T-helper 1 cell (primary cell): ENCODE measurements around the gene IL11.

ENCODE experiments used
- DNase-seq, 5 donors: peaks; one replicate each; pipeline ENCODE4 v3.0.0-alpha.2; 2012 to 2020

The IL11 gene

DNA sequence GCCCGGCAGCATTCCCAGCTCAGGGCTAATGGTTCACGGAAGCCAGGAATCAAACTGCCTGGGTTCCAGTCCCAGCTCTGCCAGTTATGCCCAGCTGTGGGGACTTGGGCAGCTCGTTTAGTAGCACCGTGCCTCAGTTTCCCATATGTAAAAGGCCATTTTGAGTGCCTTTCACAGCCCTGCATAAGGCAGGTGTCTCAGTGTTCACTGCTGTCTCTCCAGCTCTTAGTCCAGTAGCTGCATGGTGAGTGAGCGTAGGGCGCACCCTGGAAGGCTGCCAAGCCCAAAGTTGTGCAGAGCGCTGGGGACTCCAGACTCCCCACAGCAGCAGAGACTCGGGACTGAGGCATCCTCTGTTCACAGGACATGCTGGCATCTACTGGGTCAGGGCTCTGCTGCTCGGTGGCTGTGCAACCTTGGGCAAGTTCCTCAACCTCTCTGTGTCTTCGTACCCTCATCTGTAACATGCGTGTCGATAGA lies 21.0 kb upstream of the IL11 start:
- DNase-seq = no peak

DNA sequence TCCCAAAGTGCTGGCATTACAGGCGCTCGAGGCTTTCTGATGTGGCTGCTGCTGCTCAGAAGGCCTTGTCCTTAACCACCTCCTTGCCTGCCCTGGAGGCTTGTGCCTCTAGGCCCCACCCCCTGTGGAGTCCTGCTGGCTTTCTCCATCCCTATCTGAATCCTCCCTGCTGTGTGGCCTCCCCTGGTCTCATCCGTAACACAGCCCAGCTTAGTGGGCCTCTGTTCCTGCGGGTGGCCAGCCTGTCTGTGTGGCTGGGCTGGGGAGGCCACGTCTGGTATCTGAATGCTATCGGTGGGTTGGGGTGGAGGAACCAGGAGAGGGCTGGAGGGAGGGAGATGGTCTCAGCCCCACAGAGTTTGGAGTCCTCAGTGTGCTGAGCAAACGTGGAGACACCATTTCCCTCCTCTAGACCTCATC lies 20.2 kb upstream of the IL11 start:
- no peak for DNase-seq

- DNase-seq = no peak
Observed at GRCh38 chr19:55389386-55390317, 19.4 kb upstream of the IL11 start.

DNA sequence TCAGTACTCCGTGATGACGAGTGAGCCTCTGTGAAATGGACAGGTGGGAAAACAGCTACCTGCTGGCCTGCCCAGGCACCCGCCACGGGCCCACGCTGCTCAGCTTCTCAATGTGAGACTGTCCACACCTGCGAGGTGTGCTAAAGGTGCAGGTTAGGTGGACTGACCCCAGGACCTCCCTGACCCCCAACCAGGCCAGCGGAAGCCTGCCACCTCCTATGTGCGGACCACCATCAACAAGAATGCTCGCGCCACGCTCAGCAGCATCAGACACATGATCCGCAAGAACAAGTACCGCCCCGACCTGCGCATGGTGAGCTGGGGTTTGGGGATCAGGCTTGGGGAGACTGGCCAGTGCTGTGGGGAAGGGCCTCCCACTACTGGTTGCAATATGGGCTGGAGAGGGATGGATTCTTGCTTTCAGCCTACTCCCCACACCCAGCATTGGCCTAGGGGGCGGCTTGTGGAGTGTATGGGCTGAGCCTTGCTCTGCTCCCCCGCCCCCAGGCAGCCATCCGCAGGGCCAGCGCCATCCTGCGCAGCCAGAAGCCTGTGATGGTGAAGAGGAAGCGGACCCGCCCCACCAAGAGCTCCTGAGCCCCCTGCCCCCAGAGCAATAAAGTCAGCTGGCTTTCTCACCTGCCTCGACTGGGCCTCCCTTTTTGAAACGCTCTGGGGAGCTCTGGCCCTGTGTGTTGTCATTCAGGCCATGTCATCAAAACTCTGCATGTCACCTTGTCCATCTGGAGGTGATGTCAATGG lies 17.7 kb upstream of the IL11 start:
- no peak for DNase-seq

DNA sequence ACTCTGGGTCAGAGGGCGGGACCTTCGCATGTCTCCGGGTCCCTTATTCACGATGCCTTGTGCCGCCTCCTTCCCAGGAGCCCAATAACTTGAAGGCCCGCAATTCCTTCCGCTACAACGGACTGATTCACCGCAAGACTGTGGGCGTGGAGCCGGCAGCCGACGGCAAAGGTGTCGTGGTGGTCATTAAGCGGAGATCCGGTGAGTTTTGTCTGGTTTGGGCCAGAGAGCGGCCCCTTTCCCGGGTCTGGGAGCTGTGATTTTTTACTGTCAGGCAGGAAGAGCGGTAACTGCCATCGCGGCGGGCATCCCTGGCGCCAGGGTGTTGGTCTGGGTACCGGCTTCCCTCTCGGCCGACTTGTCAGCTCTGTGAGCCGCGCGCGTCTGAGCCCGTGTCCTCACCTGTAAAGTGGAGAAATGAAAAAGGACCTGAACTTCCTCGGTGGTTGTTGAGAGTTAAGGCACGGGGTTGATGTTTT lies 16.3 kb upstream of the IL11 start:
- DNase-seq = peak in 1 of 5 donors; percentile 23

DNA sequence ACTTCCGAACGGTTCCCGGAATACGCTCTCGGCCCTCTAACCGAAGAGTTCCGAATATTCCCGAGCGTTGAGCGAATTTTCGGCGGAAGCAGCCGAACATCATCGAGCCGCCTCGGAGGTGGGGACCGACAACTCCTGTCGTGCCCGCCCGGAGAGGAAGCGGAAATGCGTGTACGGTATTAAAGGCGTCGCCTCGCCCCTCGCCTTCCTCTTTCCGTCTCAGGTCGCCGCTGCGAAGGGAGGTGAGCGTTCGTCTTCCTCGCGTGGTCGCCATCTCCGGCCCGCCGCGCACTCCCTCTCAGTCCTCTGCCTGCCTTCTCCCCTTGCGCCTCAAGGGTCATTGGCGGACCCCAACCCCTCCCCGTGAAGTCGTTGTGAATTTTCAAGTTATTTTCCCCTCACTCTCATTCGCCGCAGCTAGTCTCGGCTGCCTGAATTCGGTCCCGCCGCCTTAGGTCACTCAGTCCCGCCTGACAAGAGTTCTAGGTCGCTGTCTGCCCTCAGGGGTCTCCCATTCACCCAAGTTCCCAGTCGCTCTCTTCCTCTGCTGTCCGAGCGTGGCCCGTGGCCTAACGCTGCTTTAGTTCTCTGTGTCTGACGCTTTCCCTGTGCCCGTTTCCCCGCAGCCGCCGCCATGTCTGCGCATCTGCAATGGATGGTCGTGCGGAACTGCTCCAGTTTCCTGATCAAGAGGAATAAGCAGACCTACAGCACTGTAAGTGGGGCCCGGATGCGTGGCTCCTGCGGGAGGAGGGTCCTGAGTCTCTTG lies 15.6 kb upstream of the IL11 start, which contains the start of gene RPL28:
RPL28 (plus strand) TSS at position 209 of the 769 bp plus-strand sequence; CDS start at position 635, 426 bp downstream.
- peak; percentile 94 to 99 (median 97) for DNase-seq

- peak; percentile 84 to 96 (median 93) for DNase-seq
Observed at GRCh38 chr19:55384920-55385723, 14.9 kb upstream of the IL11 start.

DNA sequence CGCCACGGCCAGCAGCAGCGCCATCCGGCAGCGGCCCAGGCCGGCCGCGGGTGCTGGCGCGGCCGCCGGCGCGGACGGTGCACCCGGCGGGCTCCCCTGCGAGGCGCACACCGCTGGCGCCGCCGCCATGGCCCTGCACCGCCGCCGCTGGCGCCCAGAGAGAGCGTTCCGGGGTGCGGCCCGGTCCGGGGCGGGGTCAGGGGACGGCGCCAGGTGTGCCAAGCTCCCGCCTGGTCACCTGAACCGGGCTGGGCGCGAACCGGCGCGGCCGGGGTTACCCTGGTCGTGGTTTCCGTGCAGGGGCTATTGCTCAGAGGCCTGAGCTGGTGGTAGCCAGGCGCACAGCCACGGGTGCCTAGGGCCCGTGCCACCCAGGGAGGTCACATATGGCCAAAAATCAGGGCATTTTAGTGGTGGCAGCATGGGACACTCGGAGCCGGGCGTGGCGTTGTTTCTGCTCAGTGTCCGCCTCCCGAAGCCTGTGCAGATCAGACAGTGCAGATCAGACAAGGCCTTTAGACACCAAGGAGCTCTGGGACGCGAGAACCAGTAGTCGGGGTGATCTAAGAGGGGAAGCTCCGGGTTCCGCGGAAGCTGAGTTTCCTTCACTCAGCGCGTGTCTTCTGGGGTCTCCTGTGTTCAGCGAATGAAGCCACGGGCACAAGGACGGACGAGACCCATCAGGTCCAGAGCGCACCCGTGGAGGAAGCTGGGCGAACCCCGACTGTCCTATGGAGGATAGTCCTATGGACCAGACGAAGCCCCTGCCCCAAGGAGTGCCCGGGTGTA lies 14.1 kb upstream of the IL11 start, which contains the start of gene TMEM238:
TMEM238 (minus strand) TSS at position 162 of the 789 bp plus-strand sequence; CDS start at position 129, 33 bp downstream.
- peak in 2 of 5 donors; percentile 33 to 37 for DNase-seq

DNA sequence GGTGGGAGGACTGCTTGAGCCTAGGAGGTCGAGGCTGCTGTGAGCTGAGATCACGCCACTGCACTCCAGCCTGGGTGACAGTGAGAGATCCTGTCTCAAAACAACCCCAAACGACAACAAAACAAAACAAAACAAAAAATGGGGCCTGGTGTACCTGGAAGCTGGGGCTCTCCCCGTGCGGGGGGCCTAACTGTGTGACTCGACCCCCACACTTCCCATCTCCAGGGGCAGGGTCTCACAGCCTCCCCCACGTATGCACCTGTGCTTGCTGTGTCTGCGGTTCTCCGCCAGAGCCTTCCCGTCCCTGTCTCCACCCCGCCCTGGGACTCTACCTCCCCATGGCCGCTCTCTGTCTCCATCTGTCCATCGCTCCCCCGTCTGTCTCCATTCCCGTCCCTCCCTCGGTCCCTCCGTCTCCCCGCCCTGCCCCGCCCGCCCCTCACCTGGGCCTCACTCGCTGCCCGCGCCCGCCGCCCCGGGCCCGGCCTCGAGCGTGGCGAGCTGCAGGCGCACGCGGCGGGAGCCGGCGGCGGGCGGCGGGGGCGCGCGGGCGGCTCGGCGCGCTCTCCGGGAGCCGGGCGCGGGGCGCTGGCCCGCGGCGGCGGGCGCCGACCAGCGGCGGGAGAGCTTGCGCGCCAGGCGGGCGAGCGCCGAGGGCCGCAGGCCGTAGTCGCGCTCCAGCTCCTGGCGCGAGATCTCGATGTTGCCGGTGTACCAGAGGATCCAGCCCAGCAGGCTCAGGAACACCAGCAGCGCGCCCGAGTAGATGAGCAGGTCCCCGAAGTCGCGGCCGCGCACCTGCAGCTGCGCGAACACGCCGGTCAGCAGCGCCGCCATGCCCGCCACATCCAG lies 13.2 kb upstream of the IL11 start:
- peak in 3 of 5 donors; percentile 38 to 63 (median 40) for DNase-seq

DNA sequence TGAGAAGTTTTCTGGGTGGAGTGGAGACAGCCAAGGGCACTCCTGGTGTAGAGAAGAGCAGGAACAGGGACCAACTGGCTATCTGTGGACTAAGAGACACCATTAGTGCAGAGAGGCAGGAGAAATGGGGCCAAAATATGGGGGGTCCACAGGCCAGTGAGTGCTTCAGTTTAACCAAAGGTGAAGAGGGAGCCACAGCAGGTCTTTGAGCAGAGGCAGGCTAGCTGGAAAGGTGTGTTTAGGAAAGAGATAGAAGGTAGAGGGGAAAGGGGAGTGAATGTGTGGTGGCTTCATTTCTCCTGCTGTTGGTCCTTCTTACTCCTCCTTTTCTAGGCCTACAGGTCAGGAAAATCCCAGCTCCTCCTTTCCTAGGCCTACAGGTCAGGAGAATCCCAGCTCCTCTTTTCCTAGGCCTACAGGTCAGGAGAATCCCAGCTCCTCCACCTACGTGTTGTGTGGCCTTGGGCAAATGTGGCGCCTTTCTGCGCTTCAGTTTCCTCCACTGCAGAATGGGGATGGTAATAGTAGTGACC lies 12.3 kb upstream of the IL11 start:
- DNase-seq = no peak

DNA sequence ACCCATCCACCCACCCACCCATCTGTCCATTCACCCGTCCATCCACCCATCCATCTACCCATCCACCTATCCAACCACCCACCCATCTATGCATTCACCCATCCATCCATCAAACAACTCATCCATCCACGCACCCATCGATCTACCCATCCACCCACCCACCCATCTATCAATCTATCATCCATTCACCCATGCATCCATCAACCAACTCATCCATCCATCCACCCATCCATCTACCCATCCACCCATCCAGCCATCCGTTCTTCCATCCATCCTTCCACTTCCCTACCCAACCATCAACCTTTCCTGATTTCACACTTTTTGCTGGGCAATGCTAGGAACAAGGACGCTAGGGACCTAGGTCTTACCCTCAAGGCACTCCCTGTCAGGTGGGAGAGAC lies 11.8 kb upstream of the IL11 start:
- DNase-seq = no peak

GRCh38 chr19:55379174-55379573 lies 8.9 kb upstream of the IL11 start:
- DNase-seq = no peak

GRCh38 chr19:55377356-55378131 lies 7.3 kb upstream of the IL11 start:
- no peak for DNase-seq

DNA sequence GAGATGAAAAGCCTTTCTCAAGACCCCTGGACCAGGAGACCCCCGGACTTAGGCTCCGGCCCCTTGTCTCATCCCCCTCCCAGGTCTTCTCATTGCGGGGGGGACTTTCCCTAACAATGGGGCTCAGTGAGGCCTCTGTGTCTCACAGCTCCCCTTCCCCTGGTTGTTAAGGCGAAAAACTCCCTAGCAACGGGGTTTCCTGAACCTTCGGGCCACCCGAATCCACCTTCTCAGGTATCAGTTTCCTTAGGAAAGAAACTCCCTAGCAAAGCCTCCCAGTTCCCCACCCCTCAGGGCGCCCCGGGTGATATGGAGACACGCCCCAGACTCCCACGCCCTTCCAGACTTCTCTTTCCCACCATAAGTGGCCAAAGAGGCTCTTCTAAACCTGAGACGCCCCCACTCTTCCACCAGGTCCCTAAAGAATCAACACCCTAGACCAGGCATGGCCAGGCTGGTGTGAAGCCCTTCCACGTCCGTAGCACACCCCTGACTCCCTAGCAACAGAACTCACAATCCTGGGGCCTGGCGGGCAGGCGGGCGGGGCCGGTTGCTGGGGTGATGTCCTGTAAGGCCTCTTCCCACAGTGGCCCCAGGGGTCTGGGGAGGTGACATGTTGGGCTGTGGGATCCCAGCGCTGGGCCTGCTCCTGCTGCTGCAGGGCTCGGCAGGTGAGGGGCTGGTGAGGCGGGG lies 6.1 kb upstream of the IL11 start, which contains the start of gene TMEM190:
TMEM190 (plus strand) TSS at position 586 of the 693 bp plus-strand sequence; CDS start at position 614, 28 bp downstream.
- DNase-seq = no peak

DNA sequence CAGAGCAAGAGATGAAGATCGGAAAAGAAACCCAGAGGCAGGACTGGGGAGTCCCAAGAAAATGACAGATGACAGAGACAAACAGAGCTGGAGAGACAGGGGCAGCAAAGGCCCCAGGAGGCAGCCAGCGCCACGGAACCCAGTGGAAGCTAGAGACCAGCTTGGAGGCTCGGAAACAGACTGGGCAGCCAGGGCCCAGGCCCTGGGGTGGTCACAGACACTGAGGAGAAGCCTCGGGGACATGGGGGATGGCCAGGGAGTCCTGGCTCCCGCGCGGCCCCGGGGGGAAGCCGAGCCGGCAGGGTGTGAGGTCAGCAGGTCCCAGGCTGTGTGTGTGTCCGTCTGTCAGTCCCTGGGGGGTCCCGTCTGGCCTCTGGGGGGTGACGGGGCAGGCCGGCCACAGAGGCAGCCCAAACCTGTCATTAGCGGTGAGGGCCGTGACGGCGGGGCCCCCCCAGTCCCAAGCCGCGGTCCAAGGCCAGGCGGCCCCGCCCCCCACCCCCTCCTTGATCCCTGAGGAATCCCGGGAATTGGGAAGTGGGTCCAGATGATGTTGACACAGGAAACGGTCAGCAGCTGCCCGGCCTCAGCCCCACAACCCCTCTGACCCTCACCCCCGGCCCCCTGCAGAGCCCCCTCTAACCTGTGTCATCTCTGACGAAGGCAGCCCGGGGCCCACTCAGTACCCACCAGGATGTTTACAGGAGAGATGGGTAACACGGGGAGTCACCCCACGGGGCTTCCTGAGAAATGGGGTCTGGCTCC lies 3.9 kb upstream of the IL11 start:
- no peak for DNase-seq

DNA sequence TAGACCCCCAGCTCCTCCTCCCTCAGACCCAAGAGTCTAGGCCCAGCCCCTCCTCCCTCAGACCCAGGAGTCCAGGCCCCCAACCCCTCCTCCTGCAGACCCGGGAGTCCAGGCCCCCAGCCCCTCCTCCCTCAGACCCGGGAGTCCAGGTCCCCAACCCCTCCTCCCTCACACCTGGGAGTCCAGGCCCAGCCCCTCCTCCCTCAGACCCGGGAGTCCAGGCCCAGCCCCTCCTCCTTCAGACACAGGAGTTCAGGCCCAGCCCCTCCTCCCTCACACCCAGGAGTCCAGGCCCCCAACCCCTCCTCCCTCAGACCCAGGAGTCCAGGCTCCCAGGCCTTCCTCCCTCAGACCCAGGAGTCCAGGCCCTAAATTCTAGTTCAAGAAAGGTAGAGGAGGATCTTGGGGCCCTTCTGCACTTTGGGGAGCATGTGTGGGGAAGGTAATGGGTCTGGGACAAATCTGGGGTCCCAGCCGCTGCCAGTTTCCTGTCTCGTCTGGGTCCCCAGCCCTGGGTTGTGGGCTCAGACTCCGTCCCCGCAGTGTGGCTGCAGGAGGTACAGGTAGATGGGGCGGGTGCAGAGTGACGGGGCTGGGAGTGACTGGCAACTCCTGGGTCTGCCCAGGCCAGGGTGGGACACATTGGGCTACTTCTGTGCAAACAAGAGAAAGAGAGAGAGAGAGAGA lies 3.2 kb upstream of the IL11 start:
- DNase-seq = no peak
